KOPT-K1 (cell line): ENCODE measurements around the gene PIPOX.

Experiments
- H3K27ac ChIP-seq: fragments of 200-600 bp; sonication (generic); 2 replicates; pipeline ENCODE4 v1.5.1; 2016; ENCODE audit warnings: antibody characterized with exemption, mild to moderate bottlenecking, low read depth, low read length; ENCODE audit not compliant: poor library complexity, severe bottlenecking
- H3K36me3 ChIP-seq: fragments of 200-600 bp; sonication (generic); 2 replicates; pipeline ENCODE4 v1.5.1; 2017; ENCODE audit warnings: antibody characterized with exemption, mild to moderate bottlenecking, low read length, moderate library complexity; ENCODE audit not compliant: insufficient read depth
- H3K9me3 ChIP-seq: fragments of 200-600 bp; sonication (generic); 2 replicates; pipeline ENCODE4 v1.5.1; 2017; ENCODE audit warnings: antibody characterized with exemption, low read length, mild to moderate bottlenecking; ENCODE audit not compliant: insufficient read depth, poor library complexity, severe bottlenecking

The PIPOX gene

GRCh38 chr17:29071303-29071702, 28.4 kb downstream of the PIPOX start:
- Histone ChIP-seq H3K36me3 (peaks cover 9% of the 10 kb centered on the region; the same call in 1 of the 2 replicates), H3K27ac (no peak overlapping the region), H3K9me3 (no peaks in the 10 kb centered on the region)

- peaks cover 24% of the 10 kb centered on the region for H3K36me3 ChIP-seq
- no peaks in the 10 kb centered on the region for H3K9me3 ChIP-seq
- H3K27ac ChIP-seq: no peak overlapping the region
Observed at GRCh38 chr17:29073045-29073444, 30.1 kb downstream of the PIPOX start.

GRCh38 chr17:29073520-29073919, 30.6 kb downstream of the PIPOX start:
- Histone ChIP-seq H3K9me3 (no peaks in the 10 kb centered on the region), H3K36me3 (peaks cover 28% of the 10 kb centered on the region), H3K27ac (no peak overlapping the region)

- no peak overlapping the region for H3K27ac ChIP-seq
- peaks cover 38% of the 10 kb centered on the region for H3K36me3 ChIP-seq
- no peaks in the 10 kb centered on the region for H3K9me3 ChIP-seq
Observed at GRCh38 chr17:29074488-29074887, 31.5 kb downstream of the PIPOX start.

GRCh38 chr17:29076087-29076486, 33.1 kb downstream of the PIPOX start:
- peaks cover 54% of the 10 kb centered on the region for H3K36me3 ChIP-seq
- no peak overlapping the region for H3K27ac ChIP-seq

GRCh38 chr17:29076722-29077121, 33.8 kb downstream of the PIPOX start:
- Histone ChIP-seq H3K36me3 (peaks cover 60% of the 10 kb centered on the region), H3K27ac (no peak overlapping the region), H3K9me3 (no peaks in the 10 kb centered on the region)

More at GRCh38 chr17:29076087-29076486, 33.1 kb downstream of the PIPOX start:
- no peaks in the 10 kb centered on the region for H3K9me3 ChIP-seq

- H3K27ac ChIP-seq: no peak overlapping the region
- H3K9me3 ChIP-seq: no peaks in the 10 kb centered on the region
- H3K36me3 ChIP-seq: peaks cover 66% of the 10 kb centered on the region
Observed at GRCh38 chr17:29077320-29077719, 34.4 kb downstream of the PIPOX start.

- no peaks in the 10 kb centered on the region for H3K9me3 ChIP-seq
- H3K27ac ChIP-seq: no peak overlapping the region
- peaks cover 77% of the 10 kb centered on the region for H3K36me3 ChIP-seq
Observed at GRCh38 chr17:29078183-29079045, 35.5 kb downstream of the PIPOX start.

GRCh38 chr17:29079433-29079832, 36.5 kb downstream of the PIPOX start:
- peaks cover 88% of the 10 kb centered on the region for H3K36me3 ChIP-seq
- no peaks in the 10 kb centered on the region for H3K9me3 ChIP-seq
- no peak overlapping the region for H3K27ac ChIP-seq

- Histone ChIP-seq H3K9me3 (no peaks in the 10 kb centered on the region), H3K27ac (no peak overlapping the region), H3K36me3 (peaks cover 92% of the 10 kb centered on the region)
Observed at GRCh38 chr17:29079887-29080286, 36.9 kb downstream of the PIPOX start.

- no peak overlapping the region for H3K27ac ChIP-seq
- no peaks in the 10 kb centered on the region for H3K9me3 ChIP-seq
- H3K36me3 ChIP-seq: peaks cover 96% of the 10 kb centered on the region
Observed at GRCh38 chr17:29080323-29080722, 37.4 kb downstream of the PIPOX start.

- H3K27ac ChIP-seq: no peak overlapping the region
- H3K9me3 ChIP-seq: no peaks in the 10 kb centered on the region
- peaks cover 98% of the 10 kb centered on the region for H3K36me3 ChIP-seq
Observed at GRCh38 chr17:29080965-29081364, 38.0 kb downstream of the PIPOX start.

- Histone ChIP-seq H3K27ac (no peak overlapping the region), H3K9me3 (no peaks in the 10 kb centered on the region), H3K36me3 (peaks cover 100% of the 10 kb centered on the region)
Observed at GRCh38 chr17:29084541-29085146, 41.7 kb downstream of the PIPOX start.

GRCh38 chr17:29085223-29085622, 42.3 kb downstream of the PIPOX start:
- H3K27ac ChIP-seq: no peak overlapping the region
- peaks cover 100% of the 10 kb centered on the region for H3K36me3 ChIP-seq
- no peaks in the 10 kb centered on the region for H3K9me3 ChIP-seq

- peaks cover 100% of the 10 kb centered on the region for H3K36me3 ChIP-seq
- no peaks in the 10 kb centered on the region for H3K9me3 ChIP-seq
- H3K27ac ChIP-seq: no peak overlapping the region
Observed at GRCh38 chr17:29086628-29087332, 43.8 kb downstream of the PIPOX start.
